ENCODE data around the gene TRIM49. TPM values are rescaled to one million over a fixed set of nuclear protein-coding genes. Genes with fewer than 3 reads are reported as not detected.
"Not testable (repeated sequence)": the region's sequence is repeated elsewhere in the genome, so short reads cannot be mapped to it uniquely, and the experiment has no call there.

TRIM49 gene
- total RNA-seq (2021; ENCODE audit: unreplicated experiment): not detected
- polyA plus RNA-seq (2012): not detected in 2 replicates
- Bru-seq, nascent RNA: not detected
- BruChase-seq, experiment 1, labeled RNA remaining after a 6-hour chase: not detected
- BruChase-seq, experiment 2, labeled RNA remaining after a 2-hour chase: not detected
- long read RNA-seq: 0 reads

- intact Hi-C loops (cut with micrococcal nuclease); ATAC-seq; DNase-seq (ENCODE audit: low read depth, low spot score); H3K4me1 ChIP-seq (ENCODE audit: control insufficient read depth in 1 of 2, insufficient read depth in 2 of 2, low read length in 2 of 2); H3K9ac ChIP-seq (ENCODE audit: low read length); H3K79me2 ChIP-seq (ENCODE audit: insufficient read depth, low read length); H3K27ac ChIP-seq (ENCODE audit: low read depth, low read length); BruUV-seq (replicated peaks); H3K36me3 ChIP-seq (ENCODE audit: control insufficient read depth in 1 of 2, insufficient read depth in 2 of 2, low read length in 2 of 2); H3K9me2 ChIP-seq (ENCODE audit: insufficient read depth); H4K20me1 ChIP-seq (ENCODE audit: insufficient read depth); POLR2A ChIA-PET; RAD21 ChIA-PET (ENCODE audit: low non-redundant PET in 1 of 2, low total read pairs in 2 of 2, uncharacterized antibody in 2 of 2, unreplicated experiment in 2 of 2); H3K4me3 ChIP-seq (replicated peaks in 1 of 2; ENCODE audit: low read depth in 1 of 2, low read length in 2 of 2); H3K4me2 ChIP-seq (ENCODE audit: low read length); CTCF ChIA-PET; H3K9me3 ChIP-seq (ENCODE audit: control insufficient read depth in 1 of 2, insufficient read depth in 1 of 2, low read depth in 1 of 2, low read length in 2 of 2); H2AFZ ChIP-seq (ENCODE audit: low read depth, low read length, poor library complexity, severe bottlenecking); H3K27me3 ChIP-seq (ENCODE audit: insufficient read depth, low read length): not testable (repeated sequence)
Measured at GRCh38 chr11:89808475-89808874, at the start of gene TRIM49. Gene TRIM49 (minus strand): TSS chr11:89808575. CDS start chr11:89804469, 4,106 bp downstream.

- H2AFZ ChIP-seq (ENCODE audit: low read depth, low read length, poor library complexity, severe bottlenecking); H4K20me1 ChIP-seq (ENCODE audit: insufficient read depth); H3K27ac ChIP-seq (ENCODE audit: low read depth, low read length); H3K9ac ChIP-seq (ENCODE audit: low read length); H3K9me3 ChIP-seq (ENCODE audit: control insufficient read depth in 1 of 2, insufficient read depth in 1 of 2, low read depth in 1 of 2, low read length in 2 of 2); H3K4me1 ChIP-seq (ENCODE audit: control insufficient read depth in 1 of 2, insufficient read depth in 2 of 2, low read length in 2 of 2); POLR2A ChIA-PET; BruUV-seq (replicated peaks); RAD21 ChIA-PET (ENCODE audit: low non-redundant PET in 1 of 2, low total read pairs in 2 of 2, uncharacterized antibody in 2 of 2, unreplicated experiment in 2 of 2); H3K9me2 ChIP-seq (ENCODE audit: insufficient read depth); H3K79me2 ChIP-seq (ENCODE audit: insufficient read depth, low read length); DNase-seq (ENCODE audit: low read depth, low spot score); H3K27me3 ChIP-seq (ENCODE audit: insufficient read depth, low read length); H3K36me3 ChIP-seq (ENCODE audit: control insufficient read depth in 1 of 2, insufficient read depth in 2 of 2, low read length in 2 of 2); CTCF ChIA-PET; intact Hi-C loops (cut with micrococcal nuclease); ATAC-seq; H3K4me2 ChIP-seq (ENCODE audit: low read length); H3K4me3 ChIP-seq (replicated peaks in 1 of 2; ENCODE audit: low read depth in 1 of 2, low read length in 2 of 2): not testable (repeated sequence)
Measured at GRCh38 chr11:89826694-89827093, 18.3 kb upstream of the TRIM49 start.

- CTCF ChIA-PET; H3K9ac ChIP-seq (ENCODE audit: low read length); H3K4me1 ChIP-seq (ENCODE audit: control insufficient read depth in 1 of 2, insufficient read depth in 2 of 2, low read length in 2 of 2); H3K4me2 ChIP-seq (ENCODE audit: low read length); BruUV-seq (replicated peaks); H3K9me2 ChIP-seq (ENCODE audit: insufficient read depth); RAD21 ChIA-PET (ENCODE audit: low non-redundant PET in 1 of 2, low total read pairs in 2 of 2, uncharacterized antibody in 2 of 2, unreplicated experiment in 2 of 2); H3K27ac ChIP-seq (ENCODE audit: low read depth, low read length); H3K79me2 ChIP-seq (ENCODE audit: insufficient read depth, low read length); H2AFZ ChIP-seq (ENCODE audit: low read depth, low read length, poor library complexity, severe bottlenecking); H3K36me3 ChIP-seq (ENCODE audit: control insufficient read depth in 1 of 2, insufficient read depth in 2 of 2, low read length in 2 of 2); H3K4me3 ChIP-seq (replicated peaks in 1 of 2; ENCODE audit: low read depth in 1 of 2, low read length in 2 of 2); ATAC-seq; H3K9me3 ChIP-seq (ENCODE audit: control insufficient read depth in 1 of 2, insufficient read depth in 1 of 2, low read depth in 1 of 2, low read length in 2 of 2); intact Hi-C loops (cut with micrococcal nuclease); POLR2A ChIA-PET; H4K20me1 ChIP-seq (ENCODE audit: insufficient read depth); DNase-seq (ENCODE audit: low read depth, low spot score); H3K27me3 ChIP-seq (ENCODE audit: insufficient read depth, low read length): not testable (repeated sequence)
Measured at GRCh38 chr11:89820008-89820407, 11.6 kb upstream of the TRIM49 start.

GRCh38 chr11:89813535-89813934 lies 5.2 kb upstream of the TRIM49 start:
- H3K9ac ChIP-seq (ENCODE audit: low read length); H3K4me2 ChIP-seq (ENCODE audit: low read length); POLR2A ChIA-PET; H2AFZ ChIP-seq (ENCODE audit: low read depth, low read length, poor library complexity, severe bottlenecking); DNase-seq (ENCODE audit: low read depth, low spot score); intact Hi-C loops (cut with micrococcal nuclease); H3K4me1 ChIP-seq (ENCODE audit: control insufficient read depth in 1 of 2, insufficient read depth in 2 of 2, low read length in 2 of 2); H3K9me3 ChIP-seq (ENCODE audit: control insufficient read depth in 1 of 2, insufficient read depth in 1 of 2, low read depth in 1 of 2, low read length in 2 of 2); H3K79me2 ChIP-seq (ENCODE audit: insufficient read depth, low read length); RAD21 ChIA-PET (ENCODE audit: low non-redundant PET in 1 of 2, low total read pairs in 2 of 2, uncharacterized antibody in 2 of 2, unreplicated experiment in 2 of 2); BruUV-seq (replicated peaks); H3K9me2 ChIP-seq (ENCODE audit: insufficient read depth); CTCF ChIA-PET; H3K27ac ChIP-seq (ENCODE audit: low read depth, low read length); ATAC-seq; H3K4me3 ChIP-seq (replicated peaks in 1 of 2; ENCODE audit: low read depth in 1 of 2, low read length in 2 of 2); H4K20me1 ChIP-seq (ENCODE audit: insufficient read depth); H3K36me3 ChIP-seq (ENCODE audit: control insufficient read depth in 1 of 2, insufficient read depth in 2 of 2, low read length in 2 of 2); H3K27me3 ChIP-seq (ENCODE audit: insufficient read depth, low read length): not testable (repeated sequence)
